Suppressor macrophage treated with lipopolysaccharide for 1 hour (primary cell): Measurements from ENCODE around the gene KIF22.

Experiments
- DNase-seq, 3 donors: peaks; one replicate each; pipeline ENCODE4 v3.0.0-alpha.2; 2020 to 2022

The KIF22 gene

GRCh38 chr16:29804455-29805231 lies 14.1 kb downstream of the KIF22 start:
- peak; percentile 38 to 45 (median 45) for DNase-seq

GRCh38 chr16:29805232-29806098 lies 14.9 kb downstream of the KIF22 start:
- peak; percentile 98 to 99 (median 99) for DNase-seq

GRCh38 chr16:29806099-29806579 lies 15.6 kb downstream of the KIF22 start, which contains the start of gene MAZ:
Gene MAZ, plus strand, starts transcription at chr16:29806529. Its CDS starts 173 bp downstream, at chr16:29806702.
- DNase-seq: peak; percentile 61 to 93 (median 79)

- DNase-seq: peak in 1 of 3 donors; percentile 30
These were observed 16.3 kb downstream of the KIF22 start for GRCh38 chr16:29806641-29807425.

- DNase-seq: peak; percentile 90 to 94 (median 91)
These were observed 17.1 kb downstream of the KIF22 start for GRCh38 chr16:29807426-29808218.

- no peak for DNase-seq
These were observed 17.8 kb downstream of the KIF22 start for GRCh38 chr16:29808219-29808900.

- DNase-seq: no peak
These were observed 18.6 kb downstream of the KIF22 start for GRCh38 chr16:29809031-29809747.

- DNase-seq: no peak
These were observed 19.5 kb downstream of the KIF22 start for GRCh38 chr16:29809850-29810698.

GRCh38 chr16:29810699-29811169 lies 20.2 kb downstream of the KIF22 start:
- no peak for DNase-seq

- DNase-seq: peak; percentile 97 to 98 (median 97)
These were observed 20.8 kb downstream of the KIF22 start for GRCh38 chr16:29811170-29811895.

- peak; percentile 13 to 42 (median 38) for DNase-seq
These were observed 21.5 kb downstream of the KIF22 start, which contains the start of gene PRRT2 for GRCh38 chr16:29811896-29812665. Gene PRRT2, plus strand, starts transcription at chr16:29812193. Its CDS starts 862 bp downstream, at chr16:29813055.

GRCh38 chr16:29812754-29813643 lies 22.4 kb downstream of the KIF22 start:
- DNase-seq: no peak

GRCh38 chr16:29813644-29814562 lies 23.4 kb downstream of the KIF22 start:
- no peak for DNase-seq

GRCh38 chr16:29814592-29814991 lies 24.0 kb downstream of the KIF22 start:
- DNase-seq: no peak

GRCh38 chr16:29815032-29815721 lies 24.6 kb downstream of the KIF22 start:
- peak in 1 of 3 donors; percentile 48 for DNase-seq
